GM12878 (cell line): ENCODE data around the gene REM1. TPM values are rescaled to one million over a fixed set of nuclear protein-coding genes. Genes with fewer than 3 reads are reported as not detected.

Experiments used
- ATAC-seq: fragments of 200-7000 bp; cut with Tn5 transposase; 3 replicates; pipeline ENCODE4 v1.9.1; 2020; ENCODE audit warnings: mild to moderate bottlenecking, moderate library complexity
- BruUV-seq: library from RNA; stranded (reverse); fragments of 400-500 nt; replicated peaks from 2 replicates; lab custom pipeline; 2021; lab: Mats Ljungman, UMichigan
- CTCF ChIA-PET: fragments of 300-600 bp; sonication (Branson Sonifier 250); formaldehyde crosslinking; extraction: SDS; loops from one replicate; lab custom pipeline; 2021; ENCODE audit warnings: inconsistent platforms; lab: Yijun Ruan, JAX
- POLR2A ChIA-PET: fragments of 350-600 bp; formaldehyde crosslinking; extraction: SDS; loops from one replicate; lab custom pipeline; 2021; ENCODE audit warnings: inconsistent platforms; lab: Charles Lee
- RAD21 ChIA-PET: fragments of 300-600 bp; sonication (Branson Sonifier 250); formaldehyde crosslinking; loops from one replicate; lab custom pipeline; 2023; ENCODE audit warnings: antibody characterized with exemption; ENCODE audit not compliant: unreplicated experiment; lab: Charles Lee
- SMC1A ChIA-PET: fragments of 300-600 bp; sonication (Branson Sonifier 250); formaldehyde crosslinking; loops from one replicate; lab custom pipeline; 2023; ENCODE audit not compliant: unreplicated experiment, uncharacterized antibody; lab: Charles Lee
- DNase-seq: peaks from one replicate; pipeline ENCODE4 v3.0.0-alpha.2; 2011; ENCODE audit warnings: low read depth, low spot score
- FAIRE-seq: peaks from 3 replicates; lab custom pipeline; 2011; peaks lifted over from hg19 to GRCh38; lab: Jason Lieb, UNC
- H2AFZ ChIP-seq: 2 replicates; pipeline ENCODE4 v1.6.0; 2011; ENCODE audit warnings: low read depth, low read length, control low read depth; ENCODE audit not compliant: control insufficient read depth
- H3K27ac ChIP-seq: 2 replicates; pipeline ENCODE4 v1.5.1; 2011; ENCODE audit warnings: control low read depth; ENCODE audit not compliant: control insufficient read depth, insufficient read depth
- H3K27me3 ChIP-seq, 2 experiments: replicated peaks in 1 of 2; 2 replicates each; pipeline versions ENCODE4 v1.6.0 to v1.6.1; 2011; ENCODE audit warnings: low read length in 1 of 2; ENCODE audit not compliant: control insufficient read depth in 2 of 2, insufficient read depth in 2 of 2
- H3K36me3 ChIP-seq, 2 experiments: 2 replicates each; pipeline ENCODE4 v1.5.1; 2011; ENCODE audit warnings: low read length in 1 of 2; ENCODE audit not compliant: control insufficient read depth in 2 of 2, insufficient read depth in 2 of 2
- H3K4me1 ChIP-seq: 2 replicates; pipeline ENCODE4 v1.6.1; 2011; ENCODE audit warnings: mild to moderate bottlenecking, low read length, moderate library complexity, mixed read lengths; ENCODE audit not compliant: control insufficient read depth, insufficient read depth
- H3K4me2 ChIP-seq: 2 replicates; pipeline ENCODE4 v1.6.0; 2011; ENCODE audit warnings: control low read depth; ENCODE audit not compliant: control insufficient read depth, insufficient read depth
- H3K4me3 ChIP-seq: fragments of 200-600 bp; sonication (generic); 2 replicates; pipeline ENCODE4 v1.5.1; 2016
- H3K79me2 ChIP-seq: 2 replicates; pipeline ENCODE4 v1.6.0; 2011; ENCODE audit warnings: low read length; ENCODE audit not compliant: control insufficient read depth, insufficient read depth
- H3K9ac ChIP-seq: 2 replicates; pipeline ENCODE4 v1.8.0; 2011; ENCODE audit warnings: low read length, control low read depth, mixed read lengths; ENCODE audit not compliant: control insufficient read depth, insufficient read depth
- H3K9me3 ChIP-seq: replicated peaks from 3 replicates; pipeline ENCODE4 v1.5.1; 2011; ENCODE audit warnings: mild to moderate bottlenecking, low read length; ENCODE audit not compliant: control insufficient read depth, insufficient read depth
- H4K20me1 ChIP-seq: 2 replicates; pipeline ENCODE4 v1.6.0; 2011; ENCODE audit not compliant: control insufficient read depth, insufficient read depth
- E2F8 ChIP-seq: fragments of 450-650 bp; IDR thresholded peaks from 2 replicates; pipeline ENCODE4 v1.6.1; 2018; ENCODE audit warnings: mild to moderate bottlenecking, low read depth, moderate library complexity; ENCODE audit not compliant: partially characterized antibody
- SMAD5 ChIP-seq: IDR thresholded peaks from 2 replicates; pipeline ENCODE4 v1.6.1; 2016; ENCODE audit warnings: antibody characterized with exemption, low read depth
- WGBS: methylation state at CpG from one replicate; pipeline ENCODE4 v1.1.6; 2016; ENCODE audit warnings: low lambda C conversion rate; ENCODE audit not compliant: insufficient replicate concordance, insufficient coverage; ENCODE audit errors: missing lambda C conversion rate; 5-methylcytosine and 5-hydroxymethylcytosine counted together
- in situ Hi-C: fragments of 300-500 bp; cut with MboI; formaldehyde crosslinking; loops from 9 replicates; pipeline ENCODE4 v1.14.3; 2018; ENCODE audit warnings: mixed read lengths
- intact Hi-C: fragments of 100-400 bp; cut with micrococcal nuclease; formaldehyde crosslinking; loops from one replicate; pipeline ENCODE4 v1.14.2; 2022; ENCODE audit not compliant: unreplicated experiment
- polyA plus RNA-seq, 11 experiments: library from polyadenylated mRNA; depleted of rRNA in 4 of 11; unstranded in 6 of 11; stranded (reverse) in 5 of 11; fragments of >200 nt; fragmentation: Nextera tagmentation in 4 of 11; fragmentation: Illumina TruSeq in 1 of 11; extraction: Ambion mirVana in 4 of 11; extraction: Trizol in 1 of 11; gene quantifications; 1 replicate in 1 of 11; 2 replicates in 10 of 11; pipeline versions ENCODE4 v1.2.1 to v1.2.3, GENCODE V29; 2011 to 2016; ENCODE audit warnings: inconsistent platforms in 2 of 11, missing spikeins in 2 of 11, low read depth in 1 of 11
- total RNA-seq, 4 experiments: library from RNA; depleted of rRNA in 3 of 4; stranded (reverse); fragments of >200 nt in 3 of 4; fragmentation: Illumina TruSeq in 1 of 4; extraction: Trizol in 1 of 4; gene quantifications; 2 replicates each; pipeline versions ENCODE4 v1.2.1 to v1.2.3, GENCODE V29; 2013 to 2021

Gene REM1
- total and polyA plus RNA-seq, 10 of the 15 experiments (the other 5 are each of a cell fraction or from before 2014, with no cell fraction given) = not detected

GRCh38 chr20:31523361-31524283 is 48.5 kb downstream of the REM1 start:
- Histone ChIP-seq H3K4me3 (no peak overlapping the region), H3K27me3 (no peaks in the 10 kb centered on the region), H3K36me3 (peaks cover 3 to 20% of the 10 kb centered on the region in 2 experiments), H3K79me2 (peaks cover 33% of the 10 kb centered on the region), H2AFZ (no peak overlapping the region), H3K9me3 (no peaks in the 10 kb centered on the region), H4K20me1 (peaks cover 4% of the 10 kb centered on the region; the same call in 1 of the 2 replicates), H3K9ac (no peak overlapping the region), H3K27ac (no peak overlapping the region), H3K4me1 (no peaks in the 10 kb centered on the region; the same call in 1 of the 2 replicates), H3K4me2 (no peak overlapping the region)
- no peak for TF ChIP-seq SMAD5
- no peak for TF ChIP-seq E2F8
- intact Hi-C loops (no loop called here), in situ Hi-C loops (no loop called here)
- ATAC-seq (no peak; the same call in 1 of the 3 replicates), DNase-seq (no peak), FAIRE-seq (no peak)
- 96% methylated on average over 8 of the region's 8 CpGs for WGBS
- SMC1A ChIA-PET = no interaction called here
- no TSS peak for BruUV-seq
- RAD21 ChIA-PET = no interaction called here
- POLR2A ChIA-PET = interaction anchor here (0.7 kb wide), 1 partner anchor 13 kb away, joined by 7 read pairs; no protein-coding TSS in a partner anchor
- CTCF ChIA-PET = interaction anchor here (1.2 kb wide), 1 partner anchor 89 kb away, joined by 4 read pairs; no protein-coding TSS in a partner anchor
